PC-9 (cell line): ENCODE measurements around the gene UGT1A10.

Experiments
- CTCF ChIP-seq: fragments of 200-600 bp; sonication (generic); conservative IDR thresholded peaks from 2 replicates; pipeline ENCODE4 v1.6.1; 2017; ENCODE audit warnings: mixed run types, antibody characterized with exemption, mild to moderate bottlenecking, moderate library complexity
- EZH2 ChIP-seq: fragments of 200-600 bp; sonication (generic); IDR thresholded peaks from 2 replicates; pipeline ENCODE4 v1.8.0; 2017; ENCODE audit warnings: antibody characterized with exemption, low read depth

- TF ChIP-seq CTCF (no peak), EZH2 (no peak)
Measured at GRCh38 chr2:233792720-233793119, 156.5 kb downstream of the UGT1A10 start.
